ENCODE measurements around the gene EFCAB7.

EFCAB7 gene

GRCh38 chr1:63522891-63523728, at the start of gene EFCAB7, which contains the start of gene ITGB3BP:
TSS of gene EFCAB7 (plus strand) at chr1:63523525. CDS start at chr1:63525573, 2,048 bp downstream.
TSS of gene ITGB3BP (minus strand) at chr1:63523225. CDS start at chr1:63523133, 92 bp downstream.
- peak; percentile 90 for DNase-seq

GRCh38 chr1:63475761-63476160, 47.6 kb upstream of the EFCAB7 start:
- DNase-seq: no peak

GRCh38 chr1:63480057-63480456, 43.3 kb upstream of the EFCAB7 start:
- DNase-seq: no peak

- no peak for DNase-seq
Observed at GRCh38 chr1:63486629-63487028, 36.7 kb upstream of the EFCAB7 start.

GRCh38 chr1:63487336-63488065, 35.8 kb upstream of the EFCAB7 start:
- no peak for DNase-seq

- DNase-seq: no peak
Observed at GRCh38 chr1:63497577-63497976, 25.7 kb upstream of the EFCAB7 start.

GRCh38 chr1:63498106-63498505, 25.2 kb upstream of the EFCAB7 start:
- no peak for DNase-seq

- DNase-seq: no peak
Observed at GRCh38 chr1:63501256-63501655, 22.1 kb upstream of the EFCAB7 start.

- no peak for DNase-seq
Observed at GRCh38 chr1:63506782-63507181, 16.5 kb upstream of the EFCAB7 start.

- DNase-seq: no peak
Observed at GRCh38 chr1:63509718-63510117, 13.6 kb upstream of the EFCAB7 start.

- no peak for DNase-seq
Observed at GRCh38 chr1:63512584-63512983, 10.7 kb upstream of the EFCAB7 start.

GRCh38 chr1:63516629-63517028, 6.7 kb upstream of the EFCAB7 start:
- no peak for DNase-seq

GRCh38 chr1:63523738-63524137, 413 bp downstream of the EFCAB7 start:
- DNase-seq: no peak

- DNase-seq: no peak
Observed at GRCh38 chr1:63524201-63524600, 876 bp downstream of the EFCAB7 start.

- no peak for DNase-seq
Observed at GRCh38 chr1:63532727-63533126, 9.4 kb downstream of the EFCAB7 start.

GRCh38 chr1:63533931-63534330, 10.6 kb downstream of the EFCAB7 start:
- no peak for DNase-seq

GRCh38 chr1:63534406-63534805, 11.1 kb downstream of the EFCAB7 start:
- no peak for DNase-seq

GRCh38 chr1:63537006-63537405, 13.7 kb downstream of the EFCAB7 start:
- no peak for DNase-seq

- DNase-seq: no peak
Observed at GRCh38 chr1:63537940-63538339, 14.6 kb downstream of the EFCAB7 start.

- no peak for DNase-seq
Observed at GRCh38 chr1:63545780-63546179, 22.5 kb downstream of the EFCAB7 start.

- no peak for DNase-seq
Observed at GRCh38 chr1:63547621-63548294, 24.4 kb downstream of the EFCAB7 start.

GRCh38 chr1:63548303-63548702, 25.0 kb downstream of the EFCAB7 start:
- DNase-seq: no peak

GRCh38 chr1:63548877-63549276, 25.6 kb downstream of the EFCAB7 start:
- no peak for DNase-seq

GRCh38 chr1:63555480-63555879, 32.2 kb downstream of the EFCAB7 start:
- no peak for DNase-seq
